SW480 (cell line): ENCODE results near the gene CREB3L2.

Source experiments
- DNase-seq: peaks from one replicate; pipeline ENCODE4 v3.0.0-alpha.2; 2016; ENCODE audit warnings: low spot score

CREB3L2 gene

DNA sequence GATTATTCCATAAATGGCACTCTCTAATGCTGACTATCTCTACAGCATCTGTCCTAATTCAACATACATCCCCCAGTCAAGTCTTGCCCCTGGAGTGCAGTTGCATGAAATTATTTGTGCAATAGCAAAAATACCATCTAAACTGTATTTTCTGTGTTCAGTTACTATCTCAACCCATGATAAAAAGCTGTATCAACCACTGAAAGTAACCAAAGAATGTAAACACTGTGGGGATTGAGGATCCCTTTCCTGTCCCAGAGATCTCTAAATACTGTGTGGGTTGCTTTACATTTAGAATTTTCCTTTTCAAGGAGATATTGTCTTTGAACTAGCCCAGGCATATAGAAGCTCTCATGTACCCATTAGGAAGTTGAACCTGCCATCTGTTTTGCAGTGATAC is 131.2 kb downstream of the CREB3L2 start:
- no peak for DNase-seq

DNA sequence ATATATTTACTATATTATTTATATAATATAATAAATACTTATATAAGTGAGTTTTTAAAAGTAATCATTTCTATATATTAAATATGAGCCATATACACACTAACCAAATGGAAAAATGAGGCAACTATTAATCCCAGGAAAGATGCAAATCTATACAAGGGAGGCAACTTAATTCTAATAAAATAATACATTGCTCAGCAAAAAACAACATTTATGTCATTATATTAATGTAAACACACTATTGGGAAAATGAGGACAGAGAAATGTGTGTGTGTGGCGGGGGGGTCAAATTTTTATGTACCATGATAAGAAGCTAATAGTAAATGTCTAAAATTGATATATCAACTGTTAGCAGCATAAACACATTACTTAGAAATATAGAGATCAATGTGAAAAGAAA is 131.8 kb downstream of the CREB3L2 start:
- DNase-seq, result no peak

DNA sequence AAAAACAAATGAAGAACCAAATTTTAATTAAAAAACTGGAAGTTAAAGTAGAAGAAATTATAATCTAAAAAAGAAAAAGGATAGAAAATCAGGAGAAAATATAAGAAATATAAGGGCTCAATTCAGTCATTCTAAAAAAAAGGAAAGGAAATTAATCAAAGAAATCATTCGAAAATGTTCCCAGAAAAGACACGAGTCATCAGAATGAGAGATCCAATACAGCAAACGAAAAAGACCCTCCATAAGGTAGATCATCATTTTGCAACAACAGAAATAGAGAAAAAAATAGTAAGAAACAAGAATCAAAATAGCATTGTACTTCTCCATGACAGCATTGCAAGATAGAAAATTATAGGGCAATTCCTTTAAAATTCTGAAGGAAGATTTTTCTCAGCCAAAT is 132.6 kb downstream of the CREB3L2 start:
- no peak for DNase-seq

DNA sequence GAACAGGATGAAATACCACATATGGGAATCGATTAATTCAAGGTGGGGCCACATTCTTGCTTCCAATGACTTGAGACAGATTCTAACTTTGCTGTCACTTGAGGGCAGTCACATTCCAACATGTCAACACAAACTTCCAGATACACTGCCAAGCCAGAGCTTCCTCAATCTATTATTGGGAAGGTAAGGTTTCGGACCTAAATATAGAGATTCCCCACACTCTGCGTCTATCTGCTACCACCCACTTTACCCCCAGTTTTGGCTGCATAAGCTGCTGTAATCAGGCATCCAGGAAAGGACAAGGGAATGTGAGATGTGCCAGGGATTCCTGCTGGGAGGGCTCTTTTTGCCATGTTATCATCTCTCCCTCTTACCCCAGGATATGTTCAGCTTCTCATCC is 134.6 kb downstream of the CREB3L2 start:
- DNase-seq, result no peak

DNA sequence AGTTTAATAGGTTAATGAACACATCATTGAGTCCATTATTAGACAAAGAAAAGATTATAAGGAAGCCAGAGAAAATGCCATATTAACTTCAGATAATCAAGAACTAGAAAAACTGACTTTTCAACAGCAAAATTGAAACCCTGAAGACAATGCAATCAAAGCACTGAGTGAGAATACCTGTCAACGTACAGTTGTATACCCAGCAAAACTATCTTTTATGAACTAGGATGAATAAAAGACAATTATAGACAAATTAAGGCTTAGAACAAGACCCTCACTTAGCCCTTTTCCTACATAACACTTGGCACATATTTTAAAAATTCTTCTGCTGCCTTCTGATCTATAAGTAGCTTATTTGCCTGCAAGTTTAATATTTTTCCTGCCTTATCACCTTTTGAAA is 136.1 kb downstream of the CREB3L2 start:
- no peak for DNase-seq

DNA sequence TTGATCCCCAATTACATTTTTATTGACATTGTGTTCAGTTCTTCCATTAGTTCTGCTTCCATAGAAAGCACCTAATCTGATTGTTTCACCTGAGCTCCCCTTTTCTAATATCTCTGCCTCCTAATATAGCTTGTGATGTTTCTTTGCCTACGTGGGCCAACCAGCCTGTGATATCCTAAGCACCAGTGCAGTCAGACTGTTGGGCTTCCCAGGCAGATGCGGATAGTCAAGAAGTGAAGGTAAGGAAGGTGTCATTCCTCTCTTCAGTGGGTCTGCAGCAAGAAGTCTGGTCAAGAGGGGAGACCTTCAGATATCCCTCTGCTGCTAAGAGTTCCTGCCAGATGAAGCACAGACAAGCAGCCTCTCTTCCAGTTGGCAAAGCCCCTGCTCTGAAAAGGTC is 138.9 kb downstream of the CREB3L2 start:
- DNase-seq, result no peak

DNA sequence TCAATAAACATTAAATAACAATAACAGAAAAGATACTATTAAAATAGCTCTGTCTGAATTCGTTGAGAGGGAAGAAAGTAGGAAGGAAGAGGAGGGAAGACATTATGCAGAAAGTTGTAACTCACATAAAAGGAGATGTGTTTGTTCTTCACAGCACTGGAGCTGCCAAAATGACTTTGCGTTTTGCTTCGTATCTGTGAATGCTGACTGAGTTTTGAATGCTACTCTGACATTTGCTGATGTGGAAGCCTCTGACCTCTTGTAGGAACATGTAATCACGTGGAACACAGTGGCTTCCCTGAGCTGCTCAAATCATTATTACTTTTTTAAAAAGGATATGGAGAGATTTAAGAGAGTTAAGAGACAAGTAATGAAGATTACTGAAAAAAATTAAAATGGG is 139.5 kb downstream of the CREB3L2 start:
- no peak for DNase-seq

DNA sequence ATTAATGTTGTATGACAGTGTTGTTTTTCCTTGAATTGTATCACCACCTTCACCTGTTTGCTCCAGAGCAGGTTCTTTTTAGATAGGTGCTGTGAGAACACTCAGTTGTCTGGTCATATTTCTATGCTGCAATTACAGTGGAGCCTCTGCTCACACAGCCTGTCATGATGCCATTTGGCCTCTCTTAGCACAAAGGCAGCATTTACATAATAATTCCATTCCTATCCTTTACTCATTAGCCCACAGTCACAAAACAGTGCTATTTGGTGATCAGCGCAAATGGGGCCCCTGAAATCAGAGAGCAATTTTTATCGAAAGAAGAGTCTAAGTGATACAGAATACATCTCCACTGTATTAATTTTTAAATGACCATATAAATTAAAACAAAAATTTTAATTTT is 141.3 kb downstream of the CREB3L2 start:
- DNase-seq, result no peak

DNA sequence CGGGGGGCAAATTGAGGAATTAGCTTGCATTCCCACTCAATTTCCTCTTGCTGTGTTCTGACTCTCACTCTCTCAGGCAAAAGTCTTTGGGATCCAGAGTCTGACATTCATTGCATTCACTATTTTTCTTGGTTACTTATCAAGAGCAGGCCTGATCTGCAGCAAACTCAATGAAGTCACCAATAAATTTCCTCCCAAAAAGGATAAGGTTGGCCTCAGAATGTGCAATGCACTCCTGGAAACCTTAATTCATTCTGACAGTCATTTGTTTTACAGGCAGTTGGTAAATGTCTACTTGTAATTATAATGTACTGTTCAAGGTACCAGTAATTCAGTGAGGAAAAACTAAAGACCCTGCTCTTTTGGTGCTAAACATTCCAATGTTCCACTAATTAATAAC is 148.8 kb downstream of the CREB3L2 start:
- no peak for DNase-seq

DNA sequence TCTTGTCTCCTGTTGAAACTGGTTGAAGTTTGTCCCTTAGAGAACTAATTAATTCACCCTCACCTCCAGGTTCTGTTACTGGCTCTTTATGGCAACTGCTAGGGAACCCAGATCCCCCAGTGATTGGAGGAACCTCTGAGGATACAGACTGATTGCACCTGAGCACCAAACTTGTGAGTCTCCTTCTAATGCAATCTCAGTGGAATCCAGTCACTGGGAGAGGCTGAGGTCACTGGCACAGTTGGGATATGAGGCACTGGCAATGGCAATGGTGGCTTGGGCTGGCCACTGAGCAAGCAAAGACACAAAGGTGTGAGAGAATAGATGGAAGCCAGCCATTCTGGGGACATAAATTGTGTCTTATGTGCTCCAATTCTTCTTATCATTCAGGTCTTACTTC is 149.8 kb downstream of the CREB3L2 start:
- no peak for DNase-seq

DNA sequence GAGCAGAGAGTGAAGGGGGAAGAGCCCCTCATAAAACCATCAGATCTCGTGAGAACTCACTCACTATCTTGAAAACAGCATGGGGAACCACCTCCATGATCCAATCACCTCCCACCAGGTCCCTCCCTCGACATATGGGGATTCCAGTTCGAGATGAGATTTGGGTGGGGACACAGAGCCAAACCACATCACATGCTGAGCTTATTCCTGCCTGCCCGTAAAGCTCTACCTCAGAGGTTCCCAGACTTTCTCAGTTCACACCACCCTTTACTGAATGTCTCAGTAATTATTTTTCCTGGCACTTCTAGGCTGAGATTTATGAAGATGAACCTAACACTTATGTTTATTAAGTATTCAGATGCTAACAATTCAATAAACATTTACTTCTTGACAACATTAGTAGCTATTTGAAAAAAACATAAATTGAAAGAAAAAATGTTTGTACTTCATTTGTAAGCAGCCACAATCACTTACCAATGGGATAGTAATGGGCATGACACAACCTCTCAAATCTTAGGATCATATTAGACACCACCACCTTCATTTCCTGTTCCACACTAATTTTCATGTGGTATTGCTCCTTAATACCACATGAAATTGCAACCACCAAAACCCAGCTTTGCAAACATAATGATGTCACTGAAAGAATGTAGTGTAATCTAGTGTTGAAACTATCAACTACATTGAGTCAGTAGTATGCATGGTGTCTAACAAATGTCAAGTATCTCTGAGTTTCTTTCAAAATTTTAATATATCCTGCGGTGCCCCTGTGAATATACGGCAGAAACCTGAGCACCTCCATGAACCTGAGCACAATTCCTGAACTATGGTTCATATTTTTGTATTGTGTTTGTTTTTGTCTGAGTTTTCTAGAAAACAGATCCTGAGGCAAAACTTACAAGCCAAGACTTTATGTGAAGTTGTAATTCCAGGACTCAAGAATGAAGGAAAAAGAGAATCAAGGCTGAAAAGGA is 150.6 kb downstream of the CREB3L2 start:
- DNase-seq, result no peak

DNA sequence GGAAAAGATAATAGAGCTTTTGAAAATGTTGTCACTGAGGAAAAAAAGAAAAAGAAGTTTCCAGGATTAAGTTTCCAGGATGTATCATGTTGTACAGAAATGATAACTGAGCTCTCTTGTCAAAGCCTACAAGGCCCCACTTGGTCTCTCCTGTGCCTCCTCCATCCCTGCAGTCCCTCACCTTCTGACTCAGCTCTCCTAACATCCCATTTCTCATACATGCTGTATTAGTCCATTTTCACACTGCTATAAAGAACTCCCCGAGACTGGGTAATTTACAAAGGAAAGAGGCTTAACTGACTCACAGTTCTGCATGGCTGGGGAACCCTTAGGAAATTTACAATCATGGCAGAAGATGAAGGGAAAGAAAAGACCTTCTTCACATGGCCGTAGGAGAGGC is 151.3 kb downstream of the CREB3L2 start:
- DNase-seq, result no peak

DNA sequence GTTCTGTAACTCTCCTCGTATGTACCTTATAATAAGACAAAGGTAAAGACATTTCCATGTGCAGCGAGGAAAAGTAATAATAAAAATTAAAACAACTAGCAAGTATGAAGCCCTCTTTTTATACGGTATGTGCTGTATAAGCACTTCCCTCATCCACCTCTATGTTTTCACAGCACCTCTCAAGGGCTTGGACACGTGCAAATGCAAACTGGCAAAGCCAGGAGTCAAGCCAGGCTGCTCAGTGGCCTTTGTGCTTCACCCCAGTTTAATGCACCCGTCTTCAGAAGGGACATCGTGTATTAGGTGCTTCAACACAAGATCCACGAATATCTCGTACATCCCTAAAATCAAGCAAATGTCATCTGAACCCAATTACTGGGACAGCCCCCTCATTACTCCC is 153.8 kb downstream of the CREB3L2 start:
- no peak for DNase-seq

DNA sequence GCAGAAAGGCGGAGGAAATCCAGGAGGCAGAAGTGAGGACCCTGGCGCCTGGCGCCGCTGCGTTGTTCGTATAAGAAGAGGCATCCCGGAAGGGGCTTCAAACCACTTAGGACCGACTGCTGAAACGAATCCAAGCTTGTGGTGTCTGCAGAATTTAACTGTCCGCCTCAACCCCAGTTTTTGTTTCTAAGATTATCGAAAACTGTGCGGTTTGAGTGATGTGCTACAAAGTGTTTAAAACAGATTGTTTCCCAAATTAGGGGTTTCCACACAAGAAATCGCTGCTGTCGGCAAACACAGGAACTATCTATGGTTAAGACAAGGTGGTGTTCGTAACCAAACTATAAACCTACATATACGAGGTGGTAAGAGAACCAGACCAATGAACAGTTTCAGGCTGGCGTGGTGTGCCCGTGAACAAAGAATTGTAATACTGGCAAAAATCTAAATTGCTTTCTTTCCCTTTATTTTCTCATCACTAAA is 154.3 kb downstream of the CREB3L2 start:
- no peak for DNase-seq

DNA sequence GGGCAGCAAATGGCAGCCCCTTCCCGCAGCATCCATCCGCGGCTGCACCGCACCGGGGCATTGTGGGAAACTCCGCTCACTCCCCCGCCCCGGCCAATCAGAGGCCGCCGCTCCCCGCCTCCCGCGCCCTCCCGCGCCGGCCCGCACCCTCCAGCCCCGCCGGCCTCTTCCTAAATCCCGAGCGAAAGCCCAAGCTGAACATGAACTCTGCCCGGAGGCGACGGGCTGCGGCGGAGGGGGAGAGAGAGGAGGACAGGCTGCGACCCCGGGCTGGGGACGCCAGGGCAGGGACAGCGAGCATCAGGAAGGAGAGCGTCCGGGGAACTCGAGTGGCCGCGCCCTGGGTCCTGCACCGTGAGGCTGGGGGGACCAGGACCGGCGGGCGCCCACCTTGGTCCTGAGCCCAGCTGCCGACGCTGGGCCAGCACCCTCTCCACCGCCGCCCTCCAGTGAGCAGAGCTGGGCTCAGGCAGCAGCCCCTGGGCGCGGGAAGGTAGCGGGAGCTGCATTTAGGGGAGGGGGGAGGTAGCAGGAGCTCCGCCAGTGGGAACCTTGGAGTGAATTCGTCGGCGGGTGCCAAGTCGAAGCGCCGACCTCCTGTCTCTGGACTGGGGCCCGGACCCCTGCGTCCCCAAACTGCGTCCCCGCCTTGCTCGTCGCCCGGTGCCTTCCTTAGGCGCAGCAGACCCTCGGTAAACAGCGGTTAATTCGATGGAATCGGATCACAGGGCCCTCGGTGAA is 154.9 kb downstream of the CREB3L2 start, which contains the start of gene DGKI:
DGKI (minus strand) TSS at position 148 of the 741 bp plus-strand sequence.
- DNase-seq, result no peak

DNA sequence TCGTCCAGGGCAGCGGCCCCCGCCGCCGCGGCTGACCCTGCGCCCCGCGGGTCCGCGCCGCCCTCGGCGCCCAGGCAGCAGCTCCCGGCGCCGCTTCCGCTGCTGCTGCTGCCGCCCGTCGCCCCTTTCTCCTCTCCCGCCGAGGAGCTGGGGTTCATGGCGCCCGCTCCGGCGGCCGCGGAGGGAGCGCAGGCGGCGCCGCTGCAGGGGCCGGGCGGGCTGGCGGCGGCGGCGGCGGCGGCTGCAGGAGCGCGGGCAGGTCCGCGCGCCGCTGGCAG is 155.4 kb downstream of the CREB3L2 start:
- no peak for DNase-seq

DNA sequence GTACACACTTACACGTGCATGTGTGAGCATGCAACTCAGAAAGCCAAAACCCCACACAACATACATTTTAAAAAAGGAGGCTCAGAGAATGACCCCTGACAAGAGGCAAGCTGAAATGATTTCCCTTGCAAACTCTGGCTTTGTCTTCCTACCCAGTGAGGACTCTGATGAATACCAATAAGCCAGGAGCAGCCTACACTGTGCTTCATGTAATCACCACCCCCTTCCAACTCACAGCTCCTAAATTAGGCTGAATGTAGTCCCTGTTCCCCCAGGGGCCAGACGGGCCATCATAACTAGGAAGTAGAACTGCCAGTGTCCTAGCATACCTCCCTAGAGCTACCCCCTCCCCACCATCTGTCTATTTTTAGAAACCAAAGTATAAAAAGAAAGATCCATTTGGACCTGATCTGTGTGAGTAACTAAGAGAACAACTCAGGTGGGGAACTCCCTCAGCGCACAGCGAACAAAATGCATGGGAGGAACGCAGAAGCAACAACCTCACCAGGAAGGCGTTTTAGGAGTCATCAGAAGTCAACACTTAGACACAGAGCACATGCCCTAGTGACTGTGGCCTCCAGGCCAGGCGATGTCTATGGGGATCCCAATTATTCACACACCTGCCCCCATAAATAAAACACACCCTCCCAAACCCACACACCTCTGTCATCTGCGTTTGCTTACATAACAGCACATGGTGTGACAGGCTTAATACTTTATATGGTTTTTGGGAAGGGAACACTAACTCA is 157.0 kb downstream of the CREB3L2 start:
- DNase-seq, result no peak

DNA sequence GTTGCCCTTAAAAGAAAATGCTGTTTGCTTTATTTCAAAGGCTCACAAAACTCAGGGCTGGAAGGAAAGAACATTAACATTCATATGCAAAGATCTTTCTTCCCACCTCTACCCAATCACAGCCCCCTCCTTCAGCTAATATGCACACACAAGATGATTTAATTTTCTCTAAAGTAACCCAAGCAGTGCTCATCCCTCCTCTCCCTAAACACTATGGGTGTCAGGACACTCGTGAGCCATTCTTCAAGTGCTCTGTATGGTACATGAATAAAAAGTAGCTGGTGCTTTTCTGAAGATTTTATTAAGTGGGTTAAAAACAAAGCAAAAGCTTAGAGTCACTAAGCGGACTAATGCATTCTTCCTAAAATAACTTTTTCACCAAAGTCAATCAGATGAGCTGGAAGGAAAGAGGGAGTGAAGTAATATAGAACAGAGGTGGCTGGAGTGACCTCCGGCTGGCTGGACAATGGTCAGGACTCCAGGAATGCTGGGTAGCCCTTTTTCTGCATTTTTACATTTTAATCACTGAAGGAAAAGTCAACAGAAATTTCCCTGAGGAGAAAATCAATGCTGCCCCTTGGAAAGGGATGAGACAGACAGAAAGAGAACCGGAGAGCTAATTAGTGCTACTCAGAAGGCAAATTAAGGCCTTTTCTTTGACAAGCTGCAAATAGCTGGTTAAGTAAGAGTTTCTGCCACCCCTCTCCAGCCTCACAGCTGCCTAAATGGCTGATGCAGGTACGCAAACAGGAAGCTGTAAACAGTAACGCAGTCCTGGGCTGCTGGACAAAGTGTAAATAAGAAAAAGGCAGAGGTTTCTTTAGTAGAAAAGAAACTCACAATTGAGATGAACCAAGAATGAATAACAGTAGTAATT is 161.7 kb downstream of the CREB3L2 start:
- DNase-seq, result no peak

DNA sequence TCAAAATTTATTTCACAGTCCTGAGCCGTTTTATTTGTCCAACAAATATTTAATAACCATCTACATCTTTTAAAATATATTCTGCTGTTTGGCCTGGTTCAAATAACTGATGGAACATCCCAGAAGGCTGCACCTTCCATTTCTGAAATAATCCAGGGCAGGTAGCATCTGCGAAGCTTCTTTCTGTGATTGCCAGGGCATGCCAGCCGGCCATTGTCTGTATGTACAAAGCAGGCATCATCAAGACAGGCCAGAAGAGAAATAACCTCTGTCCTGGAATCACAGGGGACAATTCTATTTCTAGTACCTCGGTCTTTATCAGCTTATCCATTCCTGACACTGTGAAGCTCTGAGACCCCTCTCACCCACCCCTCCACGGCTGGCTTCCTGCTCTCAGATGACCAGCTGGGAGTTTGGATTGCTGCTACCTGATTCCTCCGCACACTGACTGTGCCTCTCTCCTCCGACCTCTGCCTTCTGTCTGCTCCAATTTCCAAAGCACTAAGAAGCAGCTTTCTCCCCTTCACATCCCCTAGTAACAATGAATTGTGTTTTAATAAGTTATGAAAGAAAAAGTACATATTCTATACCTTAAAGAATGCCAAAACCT is 163.1 kb downstream of the CREB3L2 start:
- no peak for DNase-seq

DNA sequence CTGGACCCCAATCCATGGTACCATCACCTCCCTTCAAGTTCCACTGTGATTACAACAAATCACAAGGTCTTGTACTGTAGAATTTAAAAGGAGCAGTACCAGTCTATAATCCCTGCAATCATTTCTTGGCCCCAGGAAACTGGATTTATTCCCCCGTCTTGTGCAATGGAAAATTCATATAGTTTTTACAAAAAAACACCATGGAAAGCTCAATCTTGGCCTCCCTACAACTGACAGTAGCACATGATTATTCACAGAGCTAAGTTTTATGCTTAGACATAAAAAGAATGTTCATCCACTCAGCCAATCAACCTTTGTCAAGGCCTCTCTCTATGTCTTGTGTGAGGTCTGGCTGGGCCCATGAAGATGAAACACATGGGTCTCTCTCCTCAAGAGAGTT is 165.3 kb downstream of the CREB3L2 start:
- no peak for DNase-seq

DNA sequence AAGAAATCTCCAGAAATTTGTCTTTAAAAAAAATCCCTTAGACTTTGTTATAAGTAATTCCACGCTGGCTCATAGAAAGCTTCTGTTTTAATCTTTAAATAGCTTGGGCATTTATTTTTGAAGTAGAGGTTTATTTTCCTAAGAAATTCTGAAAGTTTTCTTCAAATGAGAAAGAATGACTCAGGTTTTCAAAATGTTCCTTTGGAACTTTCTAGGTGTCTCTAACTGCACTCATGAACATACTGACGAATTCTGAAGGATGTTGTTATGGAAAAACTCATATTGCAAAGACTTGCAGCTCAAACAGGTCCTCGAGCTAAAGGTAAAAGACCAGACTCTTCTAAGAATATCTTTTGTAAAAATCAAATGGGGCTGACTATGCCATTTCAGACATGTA is 165.8 kb downstream of the CREB3L2 start:
- no peak for DNase-seq
